Common myeloid progenitor, CD34-positive (primary cell): ENCODE data around the gene GNPAT.

Experiments used
- CTCF ChIA-PET: fragments of 350-600 bp; sonication (Branson Sonifier 250); formaldehyde crosslinking; loops from one replicate; lab custom pipeline; 2021; ENCODE audit warnings: antibody characterized with exemption; lab: Charles Lee
- POLR2A ChIA-PET: fragments of 350-600 bp; sonication (Branson Sonifier 250); formaldehyde crosslinking; loops from one replicate; lab custom pipeline; 2021; ENCODE audit warnings: antibody characterized with exemption; lab: Charles Lee
- DNase-seq, 3 donors: peaks; one replicate each; pipeline versions ENCODE4 v3.0.0 to v3.0.0-alpha.2; 2013
- H3K27ac ChIP-seq, 2 experiments: 1 replicate in 1 of 2; 2 replicates in 1 of 2; pipeline ENCODE4 v1.7.0; 2013; ENCODE audit warnings: inconsistent platforms in 2 of 2, low read length in 2 of 2, mild to moderate bottlenecking in 2 of 2, low read depth in 1 of 2, moderate library complexity in 1 of 2; ENCODE audit not compliant: severe bottlenecking in 2 of 2, insufficient read depth in 1 of 2, poor library complexity in 1 of 2
- H3K27me3 ChIP-seq, 5 experiments: replicated peaks in 2 of 5; 1 replicate in 3 of 5; 2 replicates in 2 of 5; pipeline versions ENCODE4 v1.6.1 to v1.7.0; 2013; ENCODE audit warnings: low read length in 4 of 5, mild to moderate bottlenecking in 2 of 5, moderate library complexity in 2 of 5, inconsistent platforms in 1 of 5; ENCODE audit not compliant: insufficient read depth in 5 of 5, control insufficient read depth in 4 of 5
- H3K36me3 ChIP-seq, 4 experiments: 1 replicate in 2 of 4; 2 replicates in 2 of 4; pipeline versions ENCODE4 v1.6.1 to v1.7.0; 2013; ENCODE audit warnings: low read length in 3 of 4, control low read depth in 1 of 4, mild to moderate bottlenecking in 1 of 4; ENCODE audit not compliant: control insufficient read depth in 4 of 4, insufficient read depth in 4 of 4
- H3K4me1 ChIP-seq, 4 experiments: 1 replicate in 3 of 4; 2 replicates in 1 of 4; pipeline versions ENCODE4 v1.6.1 to v1.7.1; 2013; ENCODE audit warnings: low read length in 3 of 4, mild to moderate bottlenecking in 3 of 4, control low read depth in 1 of 4, inconsistent platforms in 1 of 4, moderate library complexity in 1 of 4; ENCODE audit not compliant: control insufficient read depth in 4 of 4, insufficient read depth in 4 of 4; ENCODE audit errors: control extremely low read depth in 1 of 4
- H3K4me3 ChIP-seq, 7 experiments: 1 replicate in 4 of 7; 2 replicates in 3 of 7; pipeline versions ENCODE4 v1.5.1 to v1.7.0; 2013; ENCODE audit warnings: mild to moderate bottlenecking in 7 of 7, low read length in 6 of 7, moderate library complexity in 6 of 7, inconsistent platforms in 2 of 7, low read depth in 2 of 7, control low read depth in 1 of 7; ENCODE audit not compliant: insufficient read depth in 4 of 7, control insufficient read depth in 1 of 7; ENCODE audit errors: extremely low read depth in 1 of 7
- H3K9me3 ChIP-seq, 5 experiments: 1 replicate in 4 of 5; 2 replicates in 1 of 5; pipeline versions ENCODE4 v1.6.1 to v1.7.1; 2013; ENCODE audit warnings: low read length in 4 of 5, mild to moderate bottlenecking in 2 of 5, inconsistent platforms in 1 of 5, low read depth in 1 of 5, moderate library complexity in 1 of 5; ENCODE audit not compliant: control insufficient read depth in 4 of 5, insufficient read depth in 2 of 5; ENCODE audit errors: control extremely low read depth in 1 of 5
- WGBS: methylation state at CpG from one replicate; pipeline ENCODE4 v1.1.5; 2013; ENCODE audit not compliant: insufficient coverage; 5-methylcytosine and 5-hydroxymethylcytosine counted together

GNPAT gene

GRCh38 chr1:231266811-231267322 is 25.9 kb downstream of the GNPAT start:
- WGBS = 0% methylated on average over 1 of the region's 1 CpG
- CTCF ChIA-PET = interaction anchor here (1.1 to 1.3 kb wide), 2 partner anchors 11 to 19 kb away, joined by 3 read pairs; no protein-coding TSS in a partner anchor
- Histone ChIP-seq H3K4me1 (no peaks in the 10 kb centered on the region), H3K9me3 (no peaks in the 10 kb centered on the region), H3K27me3 (no peaks in the 10 kb centered on the region), H3K36me3 (peaks cover 29 to 86% (median 60%) of the 10 kb centered on the region in 4 experiments), H3K27ac (no peak overlapping the region), H3K4me3 (no peak overlapping the region)
- POLR2A ChIA-PET = interaction anchor here (0.5 kb wide), 1 partner anchor 671 kb away, joined by 4 read pairs; no protein-coding TSS in a partner anchor
- no peak for DNase-seq

GRCh38 chr1:231272173-231272572 is 31.2 kb downstream of the GNPAT start:
- Histone ChIP-seq H3K4me1 (no peaks in the 10 kb centered on the region), H3K36me3 (peaks cover 24 to 83% (median 54%) of the 10 kb centered on the region in 4 experiments), H3K27me3 (no peaks in the 10 kb centered on the region), H3K9me3 (no peaks in the 10 kb centered on the region), H3K27ac (no peak overlapping the region), H3K4me3 (no peak overlapping the region)
- no peak for DNase-seq
- POLR2A ChIA-PET = no interaction called here
- 95% methylated on average over 3 of the region's 3 CpGs for WGBS
- CTCF ChIA-PET = no interaction called here

- ChIA-PET CTCF (no interaction called here), POLR2A (no interaction called here)
- H3K4me1 ChIP-seq = no peaks in the 10 kb centered on the region
- H3K4me3 ChIP-seq = no peak overlapping the region
- peaks cover 22 to 81% (median 52%) of the 10 kb centered on the region in 4 experiments for H3K36me3 ChIP-seq
- no CpG with 5 or more reads among the region's 2 CpGs for WGBS
- H3K9me3 ChIP-seq = no peaks in the 10 kb centered on the region
- H3K27ac ChIP-seq = no peak overlapping the region
- no peaks in the 10 kb centered on the region for H3K27me3 ChIP-seq
- DNase-seq = no peak
Measured at GRCh38 chr1:231272880-231273279, 31.9 kb downstream of the GNPAT start.

- WGBS = 100% methylated on average over 4 of the region's 8 CpGs
- no peak overlapping the region for H3K4me3 ChIP-seq
- H3K27me3 ChIP-seq = no peaks in the 10 kb centered on the region
- ChIA-PET POLR2A (interaction anchor here (0.5 kb wide), 1 partner anchor 8 kb away, joined by 3 read pairs; no protein-coding TSS in a partner anchor), CTCF (no interaction called here)
- DNase-seq = no peak
- no peak overlapping the region for H3K27ac ChIP-seq
- H3K9me3 ChIP-seq = no peaks in the 10 kb centered on the region
- H3K4me1 ChIP-seq = no peaks in the 10 kb centered on the region
- peaks cover 20 to 79% (median 52%) of the 10 kb centered on the region in 4 experiments for H3K36me3 ChIP-seq
Measured at GRCh38 chr1:231274119-231274825, 33.3 kb downstream of the GNPAT start.

- Histone ChIP-seq H3K4me3 (no peak overlapping the region), H3K9me3 (no peaks in the 10 kb centered on the region), H3K4me1 (no peaks in the 10 kb centered on the region), H3K27ac (no peak overlapping the region), H3K36me3 (peaks cover 18 to 48% (median 33%) of the 10 kb centered on the region in 4 experiments), H3K27me3 (no peaks in the 10 kb centered on the region)
- DNase-seq = no peak
- WGBS = 100% methylated on average over 7 of the region's 9 CpGs
- CTCF ChIA-PET = no interaction called here
- POLR2A ChIA-PET = no interaction called here
Measured at GRCh38 chr1:231278100-231278790, 37.2 kb downstream of the GNPAT start.

GRCh38 chr1:231279081-231279480 is 38.1 kb downstream of the GNPAT start:
- no peak overlapping the region for H3K4me3 ChIP-seq
- no peak overlapping the region for H3K27ac ChIP-seq
- CTCF ChIA-PET = no interaction called here
- peaks cover 13 to 41% (median 30%) of the 10 kb centered on the region in 4 experiments for H3K36me3 ChIP-seq
- H3K9me3 ChIP-seq = no peaks in the 10 kb centered on the region
- H3K4me1 ChIP-seq = no peaks in the 10 kb centered on the region
- H3K27me3 ChIP-seq = no peaks in the 10 kb centered on the region
- POLR2A ChIA-PET = no interaction called here
- DNase-seq = no peak
- WGBS = no CpG with 5 or more reads among the region's 1 CpG

GRCh38 chr1:231279683-231280082 is 38.7 kb downstream of the GNPAT start:
- ChIA-PET CTCF (no interaction called here), POLR2A (no interaction called here)
- Histone ChIP-seq H3K9me3 (no peaks in the 10 kb centered on the region), H3K4me1 (no peaks in the 10 kb centered on the region), H3K27me3 (no peaks in the 10 kb centered on the region), H3K36me3 (peaks cover 11 to 35% (median 24%) of the 10 kb centered on the region in 4 experiments), H3K27ac (no peak overlapping the region), H3K4me3 (no peak overlapping the region)
- 94% methylated on average over 2 of the region's 7 CpGs for WGBS
- no peak for DNase-seq
